Astrocyte (in vitro differentiated cells and primary cell): ENCODE measurements around the gene POLE3. TPM values are rescaled to one million over a fixed set of nuclear protein-coding genes. Genes with fewer than 3 reads are reported as not detected.

ENCODE experiments used
- DNase-seq: peaks from one replicate; pipeline ENCODE4 v3.0.0-alpha.2; 2010; ENCODE audit warnings: low read depth
- FAIRE-seq: peaks from 2 replicates; lab custom pipeline; 2011; peaks lifted over from hg19 to GRCh38; lab: Jason Lieb, UNC
- H2AFZ ChIP-seq: 2 replicates; pipeline ENCODE4 v1.6.0; 2012; ENCODE audit warnings: low read depth, low read length, inconsistent platforms
- H3K27ac ChIP-seq: 2 replicates; pipeline ENCODE4 v1.5.1; 2011; ENCODE audit warnings: low read depth, low read length, inconsistent platforms
- H3K27me3 ChIP-seq: 2 replicates; pipeline ENCODE4 v1.6.0; 2011; ENCODE audit warnings: low read length, inconsistent platforms; ENCODE audit not compliant: insufficient read depth
- H3K36me3 ChIP-seq: 2 replicates; pipeline ENCODE4 v1.5.1; 2011; ENCODE audit warnings: low read length, inconsistent platforms; ENCODE audit not compliant: insufficient read depth
- H3K4me1 ChIP-seq: 2 replicates; pipeline ENCODE4 v1.5.1; 2011; ENCODE audit warnings: low read length, inconsistent platforms; ENCODE audit not compliant: insufficient read depth
- H3K4me2 ChIP-seq: 2 replicates; pipeline ENCODE4 v1.6.0; 2012; ENCODE audit warnings: low read length, inconsistent platforms
- H3K4me3 ChIP-seq: 2 replicates; pipeline ENCODE4 v1.5.1; 2011; ENCODE audit warnings: low read depth, mild to moderate bottlenecking, low read length, inconsistent platforms; ENCODE audit not compliant: insufficient read depth
- H3K79me2 ChIP-seq: 2 replicates; pipeline ENCODE4 v1.6.0; 2012; ENCODE audit warnings: mild to moderate bottlenecking, low read length, inconsistent platforms; ENCODE audit not compliant: insufficient read depth
- H3K9ac ChIP-seq: 2 replicates; pipeline ENCODE4 v1.6.0; 2012; ENCODE audit warnings: mild to moderate bottlenecking, low read length, inconsistent platforms
- H3K9me3 ChIP-seq: 2 replicates; pipeline ENCODE4 v1.5.1; 2012; ENCODE audit warnings: low read depth, mild to moderate bottlenecking, low read length, inconsistent platforms; ENCODE audit not compliant: insufficient read depth
- H4K20me1 ChIP-seq: 2 replicates; pipeline ENCODE4 v1.6.0; 2012; ENCODE audit warnings: low read length, inconsistent platforms; ENCODE audit not compliant: insufficient read depth
- H3K27ac Mint-ChIP-seq: one replicate; pipeline ENCODE4 v1.8.0; 2021; ENCODE audit warnings: mild to moderate bottlenecking, mixed read lengths; ENCODE audit not compliant: unreplicated experiment
- H3K27me3 Mint-ChIP-seq: one replicate; pipeline ENCODE4 v1.8.0; 2021; ENCODE audit warnings: low read depth, mixed read lengths; ENCODE audit not compliant: unreplicated experiment
- H3K36me3 Mint-ChIP-seq: one replicate; pipeline ENCODE4 v1.8.0; 2021; ENCODE audit warnings: low read depth, mixed read lengths; ENCODE audit not compliant: unreplicated experiment
- H3K4me1 Mint-ChIP-seq: one replicate; pipeline ENCODE4 v1.8.0; 2021; ENCODE audit warnings: low read depth, mixed read lengths; ENCODE audit not compliant: unreplicated experiment
- H3K4me3 Mint-ChIP-seq: one replicate; pipeline ENCODE4 v1.8.0; 2021; ENCODE audit warnings: mild to moderate bottlenecking, moderate library complexity, mixed read lengths; ENCODE audit not compliant: unreplicated experiment
- H3K9me3 Mint-ChIP-seq: one replicate; pipeline ENCODE4 v1.8.0; 2021; ENCODE audit warnings: mild to moderate bottlenecking, mixed read lengths; ENCODE audit not compliant: unreplicated experiment
- EZH2 ChIP-seq: IDR thresholded peaks from 2 replicates; pipeline ENCODE4 v1.6.1; 2012; ENCODE audit warnings: mild to moderate bottlenecking, low read length, inconsistent platforms; ENCODE audit not compliant: insufficient read depth
- total RNA-seq: library from RNA; stranded (reverse); gene quantifications from 2 replicates; pipeline ENCODE4 v1.2.1, GENCODE V29; 2021
- TF ChIP-seq, protein P1 (sequence below): IDR thresholded peaks from 2 replicates; pipeline ENCODE4 v1.5.1; 2011; ENCODE audit warnings: low read depth, mild to moderate bottlenecking, inconsistent platforms, low read length, moderate library complexity; ENCODE audit not compliant: insufficient read depth

The POLE3 gene
- total RNA-seq, 1 donor from 2014 or later: 36.6 TPM

DNA sequence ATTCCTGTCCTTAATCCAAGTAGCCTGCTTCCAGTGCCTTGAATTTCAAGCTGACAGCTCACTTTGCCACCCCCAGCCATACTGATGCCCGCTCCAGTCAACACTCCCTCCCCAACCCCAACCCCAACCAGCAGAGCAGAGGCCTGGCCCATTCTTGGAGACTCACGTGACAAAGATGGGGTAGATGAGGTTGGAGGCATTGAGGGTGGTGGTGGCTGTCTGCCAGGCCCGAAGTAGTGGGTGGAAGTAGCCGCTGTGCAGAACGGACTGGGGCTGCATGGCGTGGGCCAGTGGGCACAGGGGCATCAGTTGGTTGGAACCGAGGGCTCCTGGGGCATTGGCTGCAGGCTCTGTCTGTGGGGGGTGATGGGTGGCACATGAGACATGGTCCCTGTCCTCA, 17.2 kb downstream of the POLE3 start:
- FAIRE-seq: no peak
- Histone ChIP-seq H3K4me1 (peaks cover 6% of the 10 kb centered on the region), H3K36me3 (peaks cover 5% of the 10 kb centered on the region), H3K27ac (no peak overlapping the region), H3K4me2 (no peak overlapping the region), H3K27me3 (no peaks in the 10 kb centered on the region), H3K79me2 (peaks cover 4% of the 10 kb centered on the region), H2AFZ (no peak overlapping the region), H4K20me1 (peaks cover 12% of the 10 kb centered on the region), H3K9ac (no peak overlapping the region), H3K4me3 (no peak overlapping the region), H3K9me3 (no peaks in the 10 kb centered on the region)
- Mint-ChIP-seq H3K36me3 (peaks cover 13% of the 10 kb centered on the region), H3K27ac (no peak overlapping the region), H3K9me3 (no peaks in the 10 kb centered on the region), H3K4me1 (peaks cover 21% of the 10 kb centered on the region), H3K27me3 (no peaks in the 10 kb centered on the region), H3K4me3 (no peak overlapping the region)
- TF ChIP-seq EZH2: no peak
- TF ChIP-seq, protein P1, sequence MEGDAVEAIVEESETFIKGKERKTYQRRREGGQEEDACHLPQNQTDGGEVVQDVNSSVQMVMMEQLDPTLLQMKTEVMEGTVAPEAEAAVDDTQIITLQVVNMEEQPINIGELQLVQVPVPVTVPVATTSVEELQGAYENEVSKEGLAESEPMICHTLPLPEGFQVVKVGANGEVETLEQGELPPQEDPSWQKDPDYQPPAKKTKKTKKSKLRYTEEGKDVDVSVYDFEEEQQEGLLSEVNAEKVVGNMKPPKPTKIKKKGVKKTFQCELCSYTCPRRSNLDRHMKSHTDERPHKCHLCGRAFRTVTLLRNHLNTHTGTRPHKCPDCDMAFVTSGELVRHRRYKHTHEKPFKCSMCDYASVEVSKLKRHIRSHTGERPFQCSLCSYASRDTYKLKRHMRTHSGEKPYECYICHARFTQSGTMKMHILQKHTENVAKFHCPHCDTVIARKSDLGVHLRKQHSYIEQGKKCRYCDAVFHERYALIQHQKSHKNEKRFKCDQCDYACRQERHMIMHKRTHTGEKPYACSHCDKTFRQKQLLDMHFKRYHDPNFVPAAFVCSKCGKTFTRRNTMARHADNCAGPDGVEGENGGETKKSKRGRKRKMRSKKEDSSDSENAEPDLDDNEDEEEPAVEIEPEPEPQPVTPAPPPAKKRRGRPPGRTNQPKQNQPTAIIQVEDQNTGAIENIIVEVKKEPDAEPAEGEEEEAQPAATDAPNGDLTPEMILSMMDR: no peak
- DNase-seq: no peak

DNA sequence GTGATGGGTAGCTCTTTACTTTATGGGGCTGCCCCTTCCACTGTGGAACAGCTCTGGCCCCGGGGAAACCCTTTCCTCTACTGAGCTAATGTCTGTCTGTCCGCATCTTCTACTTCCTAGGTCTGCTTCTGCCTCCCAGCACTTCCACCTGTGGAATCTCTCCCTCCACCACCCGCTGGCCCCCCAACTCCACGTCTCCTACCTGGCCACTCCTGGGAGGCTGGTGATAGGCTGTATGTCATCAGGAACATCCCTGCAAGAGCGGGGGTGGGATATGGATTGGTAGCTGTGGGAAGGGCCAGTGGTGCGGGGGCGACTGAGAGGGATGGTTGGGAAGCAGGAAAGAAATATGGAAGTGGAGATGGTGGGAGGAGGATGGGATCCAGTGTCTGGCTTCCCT, 18.6 kb downstream of the POLE3 start:
- Mint-ChIP-seq H3K4me3 (no peak overlapping the region), H3K4me1 (peaks cover 9% of the 10 kb centered on the region), H3K9me3 (no peaks in the 10 kb centered on the region), H3K27ac (peak overlapping the region; percentile 18), H3K36me3 (peaks cover 22% of the 10 kb centered on the region), H3K27me3 (no peaks in the 10 kb centered on the region)
- FAIRE-seq (no peak), DNase-seq (no peak)
- Histone ChIP-seq H3K79me2 (no peaks in the 10 kb centered on the region), H3K9ac (no peak overlapping the region), H3K27me3 (no peaks in the 10 kb centered on the region), H3K27ac (no peak overlapping the region), H4K20me1 (peaks cover 7% of the 10 kb centered on the region), H3K4me2 (no peak overlapping the region), H3K9me3 (no peaks in the 10 kb centered on the region), H3K4me3 (no peak overlapping the region), H2AFZ (no peak overlapping the region), H3K4me1 (no peaks in the 10 kb centered on the region), H3K36me3 (peaks cover 5% of the 10 kb centered on the region)
- TF ChIP-seq EZH2: no peak
- TF ChIP-seq, protein P1: no peak

DNA sequence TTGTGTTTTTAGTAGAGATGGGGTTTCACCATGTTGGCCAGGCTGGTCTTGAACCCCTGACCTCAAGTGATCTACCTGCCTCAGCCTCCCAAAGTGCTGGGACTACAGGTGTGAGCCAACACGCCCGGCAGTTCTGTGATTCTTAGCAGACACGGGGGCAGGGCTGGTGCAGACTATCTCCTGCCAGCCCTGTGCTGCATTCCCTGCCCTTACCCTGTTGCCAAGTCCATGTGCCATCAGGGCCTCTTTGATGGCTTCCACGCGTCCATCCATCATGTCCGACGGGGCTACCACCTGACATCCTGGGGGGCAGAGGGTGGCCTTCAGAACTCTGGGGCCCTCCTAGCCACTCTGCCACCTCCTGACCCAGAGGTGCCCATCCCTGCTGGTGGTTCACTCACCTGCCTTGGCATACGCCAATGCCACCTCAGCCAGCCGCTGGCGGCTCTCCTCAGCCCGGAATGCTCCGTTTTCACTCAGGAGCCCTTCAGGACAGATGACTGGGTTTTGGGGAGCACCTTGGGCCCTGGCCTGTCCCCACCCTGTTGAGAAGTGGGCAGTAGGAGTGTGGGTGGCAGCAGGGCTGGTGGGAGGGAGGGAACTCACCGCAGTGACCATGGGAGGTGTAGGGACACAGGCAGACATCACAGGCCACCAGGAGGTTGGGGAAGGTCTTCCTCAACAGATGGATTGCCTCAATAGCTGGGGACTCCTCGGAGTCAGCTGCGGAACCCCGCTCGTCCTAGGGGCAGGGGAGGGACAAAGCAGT, 20.1 kb downstream of the POLE3 start:
- Histone ChIP-seq H3K4me2 (no peak overlapping the region), H3K9me3 (no peaks in the 10 kb centered on the region), H2AFZ (no peak overlapping the region), H3K79me2 (no peaks in the 10 kb centered on the region), H3K9ac (no peak overlapping the region), H3K4me3 (no peak overlapping the region), H3K36me3 (peaks cover 5% of the 10 kb centered on the region), H3K27ac (no peak overlapping the region), H4K20me1 (no peaks in the 10 kb centered on the region), H3K4me1 (no peaks in the 10 kb centered on the region), H3K27me3 (no peaks in the 10 kb centered on the region)
- TF ChIP-seq, protein P1: no peak
- no peak for TF ChIP-seq EZH2
- FAIRE-seq: no peak
- DNase-seq: no peak
- no peak overlapping the region for H3K27ac Mint-ChIP-seq
- no peak overlapping the region for H3K4me3 Mint-ChIP-seq
- H3K9me3 Mint-ChIP-seq: no peaks in the 10 kb centered on the region
- no peaks in the 10 kb centered on the region for H3K27me3 Mint-ChIP-seq
- no peaks in the 10 kb centered on the region for H3K4me1 Mint-ChIP-seq
- peaks cover 29% of the 10 kb centered on the region for H3K36me3 Mint-ChIP-seq
